IPS DF 6.9 (cell line): ENCODE measurements around the gene GJA4.

Source experiments
- DNase-seq: peaks from one replicate; pipeline ENCODE4 v3.0.0-alpha.2; 2013; ENCODE audit warnings: low read depth, low spot score
- H3K27ac ChIP-seq: one replicate; pipeline ENCODE4 v1.5.1; 2013; ENCODE audit warnings: low read length, control low read depth
- H3K27me3 ChIP-seq: 2 replicates; pipeline ENCODE4 v1.6.1; 2013; ENCODE audit warnings: mild to moderate bottlenecking, low read length; ENCODE audit not compliant: control insufficient read depth, insufficient read depth
- H3K36me3 ChIP-seq: 2 replicates; pipeline ENCODE4 v1.6.1; 2013; ENCODE audit warnings: low read length; ENCODE audit not compliant: control insufficient read depth, insufficient read depth
- H3K4me1 ChIP-seq: 2 replicates; pipeline ENCODE4 v1.6.1; 2013; ENCODE audit warnings: low read length; ENCODE audit not compliant: control insufficient read depth, insufficient read depth
- H3K4me3 ChIP-seq: 2 replicates; pipeline ENCODE4 v1.5.1; 2013; ENCODE audit warnings: mild to moderate bottlenecking, low read length
- H3K9me3 ChIP-seq: 2 replicates; pipeline ENCODE4 v1.6.1; 2013; ENCODE audit warnings: low read length, inconsistent platforms; ENCODE audit not compliant: control insufficient read depth, insufficient read depth
- WGBS: extraction: QIAGEN DNeasy Blood & Tissue Kit; methylation state at CpG from one replicate; pipeline ENCODE4 v1.1.7; 2013; ENCODE audit warnings: mixed read lengths, missing lambda C conversion rate; ENCODE audit not compliant: insufficient read length, insufficient coverage; 5-methylcytosine and 5-hydroxymethylcytosine counted together

The GJA4 gene

GRCh38 chr1:34790985-34791384, 1.8 kb upstream of the GJA4 start:
- WGBS, result no CpG with 5 or more reads among the region's 6 CpGs
- H3K27me3 ChIP-seq, result no peaks in the 10 kb centered on the region; the same call in 1 of the 2 replicates
- 0 out of 2 replicates have a peak, but pooled peaks cover 2% of the 10 kb centered on the region for H3K4me1 ChIP-seq

GRCh38 chr1:34792424-34792823, 375 bp upstream of the GJA4 start:
- no peaks in the 10 kb centered on the region for H3K9me3 ChIP-seq
- H3K27me3 ChIP-seq, result no peaks in the 10 kb centered on the region; the same call in 1 of the 2 replicates
- no peak for DNase-seq
- H3K4me3 ChIP-seq, result peak overlapping the region; percentile 53; the same call in 1 of the 2 replicates
- peaks cover 2% of the 10 kb centered on the region; the same call in 1 of the 2 replicates for H3K4me1 ChIP-seq
- H3K36me3 ChIP-seq, result no peaks in the 10 kb centered on the region
- no peak overlapping the region for H3K27ac ChIP-seq
- no CpG with 5 or more reads among the region's 10 CpGs for WGBS

More at GRCh38 chr1:34790985-34791384, 1.8 kb upstream of the GJA4 start:
- DNase-seq, result no peak
- Histone ChIP-seq H3K9me3 (no peaks in the 10 kb centered on the region), H3K36me3 (no peaks in the 10 kb centered on the region), H3K4me3 (no peak overlapping the region), H3K27ac (no peak overlapping the region)

- Histone ChIP-seq H3K36me3 (no peaks in the 10 kb centered on the region), H3K9me3 (no peaks in the 10 kb centered on the region), H3K4me1 (peaks cover 2% of the 10 kb centered on the region; the same call in 1 of the 2 replicates), H3K27ac (no peak overlapping the region), H3K27me3 (no peaks in the 10 kb centered on the region; the same call in 1 of the 2 replicates), H3K4me3 (no peak overlapping the region)
- WGBS, result no CpG with 5 or more reads among the region's 40 CpGs
- DNase-seq, result no peak
Measured at GRCh38 chr1:34794001-34794789, 1.4 kb downstream of the GJA4 start.

- Histone ChIP-seq H3K27me3 (no peaks in the 10 kb centered on the region; the same call in 1 of the 2 replicates), H3K27ac (no peak overlapping the region), H3K36me3 (no peaks in the 10 kb centered on the region), H3K4me3 (no peak overlapping the region), H3K9me3 (no peaks in the 10 kb centered on the region), H3K4me1 (peaks cover 2% of the 10 kb centered on the region; the same call in 1 of the 2 replicates)
- WGBS, result no CpG with 5 or more reads among the region's 12 CpGs
- DNase-seq, result no peak
Measured at GRCh38 chr1:34794790-34795180, 2.0 kb downstream of the GJA4 start.

GRCh38 chr1:34795916-34796315, 3.1 kb downstream of the GJA4 start:
- Histone ChIP-seq H3K27me3 (no peaks in the 10 kb centered on the region; the same call in 1 of the 2 replicates), H3K27ac (no peak overlapping the region), H3K36me3 (no peaks in the 10 kb centered on the region), H3K9me3 (no peaks in the 10 kb centered on the region), H3K4me3 (no peak overlapping the region), H3K4me1 (peaks cover 2% of the 10 kb centered on the region; the same call in 1 of the 2 replicates)
- DNase-seq, result no peak
- no CpG with 5 or more reads among the region's 6 CpGs for WGBS

GRCh38 chr1:34796990-34797389, 4.2 kb downstream of the GJA4 start:
- no peak overlapping the region for H3K4me3 ChIP-seq
- peaks cover 2% of the 10 kb centered on the region; the same call in 1 of the 2 replicates for H3K4me1 ChIP-seq
- H3K27ac ChIP-seq, result no peak overlapping the region
- DNase-seq, result no peak
- no peaks in the 10 kb centered on the region; the same call in 1 of the 2 replicates for H3K27me3 ChIP-seq
- H3K9me3 ChIP-seq, result no peaks in the 10 kb centered on the region
- no CpG with 5 or more reads among the region's 6 CpGs for WGBS
- H3K36me3 ChIP-seq, result no peaks in the 10 kb centered on the region

- DNase-seq, result no peak
- H3K4me3 ChIP-seq, result no peak overlapping the region
- WGBS, result no CpG with 5 or more reads among the region's 6 CpGs
- no peaks in the 10 kb centered on the region for H3K36me3 ChIP-seq
- no peaks in the 10 kb centered on the region for H3K9me3 ChIP-seq
- no peak overlapping the region for H3K27ac ChIP-seq
- no peaks in the 10 kb centered on the region; the same call in 1 of the 2 replicates for H3K4me1 ChIP-seq
- H3K27me3 ChIP-seq, result no peaks in the 10 kb centered on the region
Measured at GRCh38 chr1:34800214-34800613, 7.4 kb downstream of the GJA4 start.

GRCh38 chr1:34803770-34804169, 11.0 kb downstream of the GJA4 start:
- Histone ChIP-seq H3K27me3 (no peaks in the 10 kb centered on the region), H3K36me3 (no peaks in the 10 kb centered on the region), H3K4me1 (no peaks in the 10 kb centered on the region), H3K4me3 (no peak overlapping the region), H3K27ac (no peak overlapping the region), H3K9me3 (no peaks in the 10 kb centered on the region)
- no peak for DNase-seq
- no CpG with 5 or more reads among the region's 3 CpGs for WGBS

- no peak for DNase-seq
- no peaks in the 10 kb centered on the region for H3K27me3 ChIP-seq
- no peaks in the 10 kb centered on the region for H3K4me1 ChIP-seq
- no peak overlapping the region for H3K4me3 ChIP-seq
- no CpG with 5 or more reads among the region's 3 CpGs for WGBS
- H3K36me3 ChIP-seq, result no peaks in the 10 kb centered on the region
- H3K9me3 ChIP-seq, result no peaks in the 10 kb centered on the region
- H3K27ac ChIP-seq, result no peak overlapping the region
Measured at GRCh38 chr1:34806396-34806795, 13.6 kb downstream of the GJA4 start.

GRCh38 chr1:34808051-34808810, 15.4 kb downstream of the GJA4 start:
- Histone ChIP-seq H3K27me3 (no peaks in the 10 kb centered on the region), H3K4me1 (no peaks in the 10 kb centered on the region), H3K27ac (no peak overlapping the region), H3K36me3 (no peaks in the 10 kb centered on the region), H3K4me3 (no peak overlapping the region), H3K9me3 (no peaks in the 10 kb centered on the region)
- no peak for DNase-seq
- WGBS, result no CpG with 5 or more reads among the region's 9 CpGs
